Vagina (tissue), 2 donors: ENCODE measurements around the gene PANK1.

ENCODE experiments used
- POLR2A ChIP-seq, 2 donors: fragments of 450-650 bp; IDR thresholded peaks; one replicate each; pipeline ENCODE4 v1.6.1; 2017; ENCODE audit warnings: antibody characterized with exemption in 2 of 2, mild to moderate bottlenecking in 2 of 2, moderate library complexity in 2 of 2
- TF ChIP-seq, protein P1 (sequence below), 3 experiments: fragments of 450-650 bp in 2 of 3; fragments of 200-600 bp in 1 of 3; sonication (generic) in 1 of 3; IDR thresholded peaks; one replicate each; pipeline ENCODE4 v1.5.1; 2017 to 2019; ENCODE audit warnings: antibody characterized with exemption in 3 of 3, mild to moderate bottlenecking in 2 of 3, moderate library complexity in 2 of 3

GRCh38 chr10:89627830-89628229 is 17.2 kb downstream of the PANK1 start:
- TF ChIP-seq, protein P1, sequence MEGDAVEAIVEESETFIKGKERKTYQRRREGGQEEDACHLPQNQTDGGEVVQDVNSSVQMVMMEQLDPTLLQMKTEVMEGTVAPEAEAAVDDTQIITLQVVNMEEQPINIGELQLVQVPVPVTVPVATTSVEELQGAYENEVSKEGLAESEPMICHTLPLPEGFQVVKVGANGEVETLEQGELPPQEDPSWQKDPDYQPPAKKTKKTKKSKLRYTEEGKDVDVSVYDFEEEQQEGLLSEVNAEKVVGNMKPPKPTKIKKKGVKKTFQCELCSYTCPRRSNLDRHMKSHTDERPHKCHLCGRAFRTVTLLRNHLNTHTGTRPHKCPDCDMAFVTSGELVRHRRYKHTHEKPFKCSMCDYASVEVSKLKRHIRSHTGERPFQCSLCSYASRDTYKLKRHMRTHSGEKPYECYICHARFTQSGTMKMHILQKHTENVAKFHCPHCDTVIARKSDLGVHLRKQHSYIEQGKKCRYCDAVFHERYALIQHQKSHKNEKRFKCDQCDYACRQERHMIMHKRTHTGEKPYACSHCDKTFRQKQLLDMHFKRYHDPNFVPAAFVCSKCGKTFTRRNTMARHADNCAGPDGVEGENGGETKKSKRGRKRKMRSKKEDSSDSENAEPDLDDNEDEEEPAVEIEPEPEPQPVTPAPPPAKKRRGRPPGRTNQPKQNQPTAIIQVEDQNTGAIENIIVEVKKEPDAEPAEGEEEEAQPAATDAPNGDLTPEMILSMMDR (IDR thresholded peaks at IDR 0.05) = no peak
- TF ChIP-seq POLR2A (IDR thresholded peaks at IDR 0.05) = no peak
